GM10248 (cell line): ENCODE results near the gene DHRS13.
"Not testable (repeated sequence)": the region's sequence is repeated elsewhere in the genome, so short reads cannot be mapped to it uniquely, and the experiment has no call there.

Experiments
- CTCF ChIA-PET: fragments of 300-600 bp; sonication (Branson Sonifier 250); formaldehyde crosslinking; extraction: SDS; loops from one replicate; lab custom pipeline; 2021; ENCODE audit warnings: antibody characterized with exemption; lab: Yijun Ruan, JAX
- POLR2A ChIA-PET: fragments of 350-650 bp; sonication (Branson Sonifier 250); formaldehyde crosslinking; extraction: SDS; loops from one replicate; lab custom pipeline; 2020; ENCODE audit warnings: antibody characterized with exemption; lab: Yijun Ruan, JAX
- DNase-seq: peaks from one replicate; pipeline ENCODE4 v3.0.0; 2012; ENCODE audit errors: extremely low spot score
- CTCF ChIP-seq: IDR thresholded peaks from 2 replicates; pipeline ENCODE4 v1.5.1; 2012; ENCODE audit warnings: mild to moderate bottlenecking, low read depth; ENCODE audit errors: extremely low read depth, missing control alignments, control extremely low read depth

DHRS13 gene

GRCh38 chr17:28896884-28897768 lies 5.8 kb downstream of the DHRS13 start, which contains the start of gene FLOT2:
Gene FLOT2, minus strand, starts transcription at chr17:28897733. Its CDS starts 159 bp downstream, at chr17:28897574.
- POLR2A ChIA-PET: no interaction called here

GRCh38 chr17:28896491-28896883 lies 6.4 kb downstream of the DHRS13 start:
- ChIA-PET POLR2A (no interaction called here), CTCF (interaction anchor here (0.8 to 8.0 kb wide), 10 partner anchors 8 to 248 kb away, joined by 3 to 35 read pairs (median 3); partner anchors contain the start of gene TLCD1)
- DNase-seq: no peak
- no peak for TF ChIP-seq CTCF

More at GRCh38 chr17:28896884-28897768, 5.8 kb downstream of the DHRS13 start, which contains the start of gene FLOT2:
- CTCF ChIA-PET: interaction anchor here (0.8 to 8.0 kb wide), 14 partner anchors 9 to 249 kb away, joined by 3 to 35 read pairs (median 4); partner anchors contain the start of gene TLCD1
- TF ChIP-seq CTCF: no peak
- DNase-seq: peak; percentile 56

GRCh38 chr17:28895794-28896447 lies 7.0 kb downstream of the DHRS13 start:
- ChIA-PET POLR2A (no interaction called here), CTCF (interaction anchor here (0.8 to 8.0 kb wide), 10 partner anchors 8 to 248 kb away, joined by 3 to 35 read pairs (median 3); partner anchors contain the start of gene TLCD1)
- TF ChIP-seq CTCF: no peak
- no peak for DNase-seq

GRCh38 chr17:28893248-28894183 lies 9.4 kb downstream of the DHRS13 start:
- POLR2A ChIA-PET: interaction anchor here (0.6 to 1.7 kb wide), 5 partner anchors 29 to 174 kb away, joined by 4 to 7 read pairs (median 7); partner anchors contain the start of genes FAM222B and RPL23A
- not testable (repeated sequence) for DNase-seq
- CTCF ChIA-PET: interaction anchor here (1.0 to 2.4 kb wide), 6 partner anchors 9 to 167 kb away, joined by 3 to 21 read pairs (median 4); partner anchors contain the start of genes DHRS13, FAM222B and TLCD1

GRCh38 chr17:28892024-28892423 lies 10.9 kb downstream of the DHRS13 start:
- DNase-seq: peak; percentile 51
- CTCF ChIA-PET: interaction anchor here (1.7 to 2.9 kb wide), 7 partner anchors 10 to 164 kb away, joined by 6 to 11 read pairs (median 9); partner anchors contain the start of genes DHRS13, FAM222B and NEK8
- TF ChIP-seq CTCF: no peak
- POLR2A ChIA-PET: interaction anchor here (0.6 kb wide), 1 partner anchor 509 kb away, joined by 4 read pairs; no protein-coding TSS in a partner anchor

GRCh38 chr17:28891201-28891600 lies 11.7 kb downstream of the DHRS13 start:
- DNase-seq: no peak
- ChIA-PET POLR2A (no interaction called here), CTCF (interaction anchor here (1.7 to 2.9 kb wide), 6 partner anchors 9 to 163 kb away, joined by 6 to 11 read pairs (median 9); partner anchors contain the start of genes DHRS13 and NEK8)
- no peak for TF ChIP-seq CTCF
